Measurements from ENCODE around the gene FUT1. TPM values are rescaled to one million over a fixed set of nuclear protein-coding genes. Genes with fewer than 3 reads are reported as not detected.

FUT1 gene
- total and polyA plus RNA-seq, 2 of the 8 experiments (the other 6 are each of a cell fraction or from before 2014, with no cell fraction given) = 7.4 to 12.9 TPM

DNA sequence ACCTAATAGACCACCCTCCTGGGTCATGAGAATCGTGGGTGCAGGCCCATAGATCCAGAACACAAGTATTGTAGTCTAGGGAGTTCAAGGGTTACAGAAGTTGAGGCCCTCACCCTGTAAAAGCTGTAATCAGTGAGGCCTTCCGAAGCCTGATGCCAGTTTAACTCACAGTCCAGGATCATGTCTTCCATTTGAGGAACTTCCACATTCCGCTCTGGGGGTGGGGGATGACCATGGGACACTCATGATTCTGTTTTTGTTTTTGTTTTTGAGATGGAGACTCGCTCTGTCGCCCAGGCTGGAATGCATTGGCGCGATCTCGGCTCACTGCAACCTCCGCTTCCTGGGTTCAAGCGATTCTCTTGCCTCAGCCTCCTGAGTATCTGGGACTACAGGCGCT is 10.3 kb downstream of the FUT1 start:
- no peaks in the 10 kb centered on the region for H3K79me1 ChIP-seq (ENCODE audit: low read depth, low read length)
- DNase-seq (ENCODE audit: low read depth in 1 of 2, low spot score in 2 of 2) = no peak
- CTCF ChIA-PET (ENCODE audit: partially characterized antibody) = interaction anchor here (0.7 to 0.9 kb wide), 4 partner anchors 9 to 96 kb away, joined by 3 read pairs; partner anchors contain the start of gene CA11
- H3K4me1 ChIP-seq (replicated peaks in 1 of 4; ENCODE audit: control insufficient read depth in 3 of 4, insufficient read depth in 4 of 4, low read length in 3 of 4) = peaks cover 10 to 28% (median 23%) of the 10 kb centered on the region in 4 experiments
- TF ChIP-seq SRF (IDR thresholded peaks at IDR 0.05; ENCODE audit: low read depth, low read length) = no peak
- TF ChIP-seq BACH1 (IDR thresholded peaks at IDR 0.05; ENCODE audit: low read length) = no peak
- TF ChIP-seq CTBP2 (IDR thresholded peaks at IDR 0.05; ENCODE audit: borderline replicate concordance, insufficient read depth, insufficient read length, low read length) = no peak
- TF ChIP-seq RBBP5 (IDR thresholded peaks at IDR 0.05; ENCODE audit: borderline replicate concordance, low read depth, low read length) = no peak
- no peak for TF ChIP-seq TAF7 (optimal IDR thresholded peaks at IDR 0.05; ENCODE audit: borderline replicate concordance, low read depth, low read length)
- no peak for TF ChIP-seq ASH2L (IDR thresholded peaks at IDR 0.05; ENCODE audit: low read length)
- TF ChIP-seq GTF2F1 (IDR thresholded peaks at IDR 0.05; ENCODE audit: borderline replicate concordance, low read depth, low read length) = no peak
- no peak for TF ChIP-seq CEBPB (IDR thresholded peaks at IDR 0.05; ENCODE audit: low read depth, low read length)
- no peak for TF ChIP-seq FOSL1 (IDR thresholded peaks at IDR 0.05; ENCODE audit: insufficient read depth, low read depth, low read length)
- no peak for TF ChIP-seq KDM5A (IDR thresholded peaks at IDR 0.05; ENCODE audit: low read length)
- TF ChIP-seq SUZ12 (IDR thresholded peaks at IDR 0.05; ENCODE audit: low read length) = no peak
- TF ChIP-seq EGR1 (IDR thresholded peaks at IDR 0.05; ENCODE audit: borderline replicate concordance, low read depth, low read length) = no peak
- no peak for TF ChIP-seq E2F6 (IDR thresholded peaks at IDR 0.05)
- no peak overlapping the region for H3K14ac ChIP-seq (ENCODE audit: insufficient read length)
- H3K9me3 ChIP-seq (ENCODE audit: insufficient read depth in 2 of 2, low read depth in 1 of 2, low read length in 1 of 2) = no peaks in the 10 kb centered on the region
- H2AK5ac ChIP-seq (ENCODE audit: low read depth, low read length) = no peak overlapping the region
- WGBS, 2 experiments (ENCODE audit: extremely low coverage in 1 of 2, insufficient coverage in 1 of 2, insufficient read length in 1 of 2, insufficient replicate concordance in 2 of 2, low coverage in 1 of 2, low lambda C conversion rate in 2 of 2, missing lambda C conversion rate in 1 of 2) = 94% methylated on average over 11 of the region's 11 CpGs; no CpG with 5 or more reads in 1 of the 2 experiments
- no peak overlapping the region for H3K56ac ChIP-seq (replicated peaks; ENCODE audit: insufficient read length, low read depth, low read length)
- H4K91ac ChIP-seq (replicated peaks; ENCODE audit: insufficient read length, low read length) = no peak overlapping the region
- H4K20me1 ChIP-seq (replicated peaks in 1 of 2; ENCODE audit: control insufficient read depth in 1 of 2, insufficient read depth in 2 of 2, low read length in 2 of 2) = no peaks in the 10 kb centered on the region
- H3K27me3 ChIP-seq (replicated peaks in 1 of 4; ENCODE audit: control insufficient read depth in 3 of 4, extremely low read depth in 1 of 4, insufficient read depth in 3 of 4, low read length in 3 of 4) = peaks cover 3 to 19% (median 12%) of the 10 kb centered on the region in 4 experiments; a peak in 6 of 7 replicates
- H4K8ac ChIP-seq (ENCODE audit: extremely low read depth, insufficient read depth, low read length) = no peak overlapping the region
- peak overlapping the region; percentile 2; the same call in 1 of the 2 replicates for H2BK12ac ChIP-seq (ENCODE audit: low read depth, low read length)
- no peak overlapping the region for H3K27ac ChIP-seq (ENCODE audit: low read depth, low read length)
- no peak overlapping the region for H2BK120ac ChIP-seq (replicated peaks; ENCODE audit: low read depth, low read length)
- H3K4me3 ChIP-seq (ENCODE audit: extremely low read depth in 1 of 4, insufficient read depth in 2 of 4, low read depth in 3 of 4, low read length in 4 of 4) = no peak overlapping the region; a peak in 2 of 8 replicates
- POLR2A ChIA-PET (ENCODE audit: partially characterized antibody) = interaction anchor here (1.5 to 2.5 kb wide), 7 partner anchors 9 to 97 kb away, joined by 3 to 21 read pairs (median 8); partner anchors contain the start of genes CA11, FUT1 and FUT2
- H3K4me2 ChIP-seq (ENCODE audit: insufficient read depth in 1 of 2, low read depth in 2 of 2, low read length in 2 of 2) = peak overlapping the region; percentile 66 to 75; a peak in 3 of 4 replicates
- no peak overlapping the region for H3K23ac ChIP-seq (ENCODE audit: insufficient read length)
- no peak overlapping the region for H3K4ac ChIP-seq (replicated peaks; ENCODE audit: insufficient read length, low read depth, low read length)
- peak overlapping the region; percentile 54; the same call in 1 of the 2 replicates for H2BK5ac ChIP-seq (ENCODE audit: low read depth, low read length)
- no peak overlapping the region for H2AFZ ChIP-seq (ENCODE audit: low read length)
- H3K79me2 ChIP-seq (ENCODE audit: control insufficient read depth in 1 of 2, insufficient read depth in 2 of 2, low read length in 2 of 2) = no peaks in the 10 kb centered on the region
- no peak overlapping the region for H3K9ac ChIP-seq (replicated peaks in 1 of 4; ENCODE audit: extremely low read depth in 1 of 4, low read depth in 3 of 4, low read length in 3 of 4)
- FAIRE-seq = no peak
- no peak overlapping the region for H4K5ac ChIP-seq (ENCODE audit: insufficient read length, low read depth, low read length)
- no peak overlapping the region for H3K18ac ChIP-seq (ENCODE audit: extremely low read depth, low read length)
- H2BK20ac ChIP-seq (ENCODE audit: low read length) = no peak overlapping the region
- H3K23me2 ChIP-seq (ENCODE audit: low read depth, low read length) = peaks cover 12% of the 10 kb centered on the region; the same call in 1 of the 2 replicates
- 0 out of 2 replicates have a peak overlapping the region, but pooled peaks have one; percentile 77 for H2BK15ac ChIP-seq (ENCODE audit: low read length)
- H3K36me3 ChIP-seq (ENCODE audit: control insufficient read depth in 2 of 4, insufficient read depth in 4 of 4, low read length in 3 of 4) = no peaks in the 10 kb centered on the region

Data from H1 (cell line).